HEK293 (cell line): ENCODE results near the gene ABRACL.

Experiments
- CTCF ChIA-PET: fragments of 350-600 bp; formaldehyde crosslinking; extraction: SDS; loops from one replicate; lab custom pipeline; 2021; ENCODE audit warnings: antibody characterized with exemption; lab: Yijun Ruan, JAX
- POLR2A ChIA-PET: fragments of 300-600 bp; formaldehyde crosslinking; extraction: SDS; loops from one replicate; lab custom pipeline; 2020; ENCODE audit warnings: antibody characterized with exemption, inconsistent platforms; lab: Yijun Ruan, JAX
- H3K27ac ChIP-seq: fragments of 200-500 bp; sonication (Bioruptor generic); 2 replicates; pipeline ENCODE4 v1.5.1; 2014; ENCODE audit warnings: low read depth, low read length, control low read depth, inconsistent platforms; ENCODE audit errors: extremely low read depth
- H3K36me3 ChIP-seq, 2 experiments: fragments of 200-500 bp in 1 of 2; sonication (Bioruptor generic) in 1 of 2; 1 replicate in 1 of 2; 2 replicates in 1 of 2; pipeline ENCODE4 v1.5.1; 2014 to 2017; ENCODE audit warnings: inconsistent platforms in 2 of 2, low read length in 2 of 2; ENCODE audit not compliant: control insufficient read depth in 2 of 2, insufficient read depth in 1 of 2
- H3K4me1 ChIP-seq: fragments of 200-500 bp; sonication (Bioruptor generic); 2 replicates; pipeline ENCODE4 v1.5.1; 2014; ENCODE audit warnings: mild to moderate bottlenecking, low read length, inconsistent platforms; ENCODE audit not compliant: control insufficient read depth, insufficient read depth
- H3K4me3 ChIP-seq: 2 replicates; pipeline ENCODE4 v1.5.1; 2011; ENCODE audit warnings: low read depth, mild to moderate bottlenecking, control low read depth, low read length, moderate library complexity
- H3K9me3 ChIP-seq: fragments of 200-500 bp; sonication (Bioruptor generic); 2 replicates; pipeline ENCODE4 v1.5.1; 2014; ENCODE audit warnings: low read depth, low read length, inconsistent platforms; ENCODE audit not compliant: control insufficient read depth, insufficient read depth
- GLI4 ChIP-seq: fragments of 450-650 bp; formaldehyde crosslinking; IDR thresholded peaks from 2 replicates; pipeline ENCODE4 v1.5.1; 2016; ENCODE audit warnings: missing biosample characterization, missing genetic modification characterization
- HOXD13 ChIP-seq: sonication (generic); formaldehyde crosslinking; IDR thresholded peaks from 2 replicates; pipeline ENCODE4 v1.8.0; 2022; ENCODE audit warnings: missing genetic modification reagents, borderline replicate concordance
- ZBTB20 ChIP-seq: fragments of 450-650 bp; formaldehyde crosslinking; IDR thresholded peaks from 2 replicates; pipeline ENCODE4 v1.5.1; 2016; ENCODE audit warnings: missing biosample characterization, missing genetic modification characterization
- ZNF121 ChIP-seq: fragments of 450-650 bp; formaldehyde crosslinking; IDR thresholded peaks from 2 replicates; pipeline ENCODE4 v1.5.1; 2016; ENCODE audit warnings: missing biosample characterization, missing genetic modification characterization
- ZNF133 ChIP-seq: fragments of 450-650 bp; formaldehyde crosslinking; IDR thresholded peaks from 2 replicates; pipeline ENCODE4 v1.5.1; 2016; ENCODE audit warnings: missing biosample characterization, missing genetic modification characterization
- ZNF169 ChIP-seq: fragments of 450-650 bp; formaldehyde crosslinking; IDR thresholded peaks from 2 replicates; pipeline ENCODE4 v1.5.1; 2016; ENCODE audit warnings: missing biosample characterization, missing genetic modification characterization
- ZNF239 ChIP-seq: fragments of 450-650 bp; formaldehyde crosslinking; IDR thresholded peaks from 2 replicates; pipeline ENCODE4 v1.5.1; 2016; ENCODE audit warnings: missing biosample characterization, missing genetic modification characterization
- ZNF311 ChIP-seq: fragments of 450-650 bp; formaldehyde crosslinking; IDR thresholded peaks from 2 replicates; pipeline ENCODE4 v1.5.1; 2017; ENCODE audit warnings: missing biosample characterization, missing genetic modification characterization, borderline replicate concordance
- ZNF335 ChIP-seq: fragments of 450-650 bp; formaldehyde crosslinking; conservative IDR thresholded peaks from 2 replicates; pipeline ENCODE4 v1.5.1; 2016; ENCODE audit warnings: missing biosample characterization, missing genetic modification characterization
- ZNF518A ChIP-seq: fragments of 450-650 bp; formaldehyde crosslinking; conservative IDR thresholded peaks from 2 replicates; pipeline ENCODE4 v1.5.1; 2016; ENCODE audit warnings: low read depth, missing biosample characterization, missing genetic modification characterization
- ZNF664 ChIP-seq: fragments of 450-650 bp; formaldehyde crosslinking; IDR thresholded peaks from 2 replicates; pipeline ENCODE4 v1.5.1; 2016; ENCODE audit warnings: missing biosample characterization, missing genetic modification characterization
- ZNF768 ChIP-seq: fragments of 450-650 bp; formaldehyde crosslinking; IDR thresholded peaks from 2 replicates; pipeline ENCODE4 v1.5.1; 2018; ENCODE audit warnings: missing biosample characterization, mild to moderate bottlenecking, missing genetic modification characterization
- ZSCAN4 ChIP-seq: fragments of 450-650 bp; formaldehyde crosslinking; IDR thresholded peaks from 2 replicates; pipeline ENCODE4 v1.5.1; 2017; ENCODE audit warnings: missing biosample characterization, missing genetic modification characterization
- ZXDB ChIP-seq: fragments of 450-650 bp; formaldehyde crosslinking; IDR thresholded peaks from 2 replicates; pipeline ENCODE4 v1.5.1; 2016; ENCODE audit warnings: missing biosample characterization, missing genetic modification characterization
- TF ChIP-seq, protein P1 (sequence below): fragments of 450-650 bp; formaldehyde crosslinking; IDR thresholded peaks from 2 replicates; pipeline ENCODE4 v1.5.1; 2016; ENCODE audit warnings: missing biosample characterization, missing genetic modification characterization
- TF ChIP-seq, protein P2 (sequence below): fragments of 450-650 bp; IDR thresholded peaks from 2 replicates; pipeline ENCODE4 v1.5.1; 2018; ENCODE audit warnings: missing biosample characterization, mild to moderate bottlenecking, missing genetic modification characterization
- TF ChIP-seq, protein P3 (sequence below): fragments of 450-650 bp; formaldehyde crosslinking; IDR thresholded peaks from 2 replicates; pipeline ENCODE4; 2016; ENCODE audit warnings: missing biosample characterization, missing genetic modification characterization
- TF ChIP-seq, protein P4 (sequence below): fragments of 450-650 bp; formaldehyde crosslinking; IDR thresholded peaks from 2 replicates; pipeline ENCODE4 v1.5.1; 2016; ENCODE audit warnings: missing biosample characterization, missing genetic modification characterization

The ABRACL gene

GRCh38 chr6:139066080-139066479, 37.5 kb downstream of the ABRACL start (continued):
- TF ChIP-seq ZXDB: no peak
- TF ChIP-seq, protein P1, sequence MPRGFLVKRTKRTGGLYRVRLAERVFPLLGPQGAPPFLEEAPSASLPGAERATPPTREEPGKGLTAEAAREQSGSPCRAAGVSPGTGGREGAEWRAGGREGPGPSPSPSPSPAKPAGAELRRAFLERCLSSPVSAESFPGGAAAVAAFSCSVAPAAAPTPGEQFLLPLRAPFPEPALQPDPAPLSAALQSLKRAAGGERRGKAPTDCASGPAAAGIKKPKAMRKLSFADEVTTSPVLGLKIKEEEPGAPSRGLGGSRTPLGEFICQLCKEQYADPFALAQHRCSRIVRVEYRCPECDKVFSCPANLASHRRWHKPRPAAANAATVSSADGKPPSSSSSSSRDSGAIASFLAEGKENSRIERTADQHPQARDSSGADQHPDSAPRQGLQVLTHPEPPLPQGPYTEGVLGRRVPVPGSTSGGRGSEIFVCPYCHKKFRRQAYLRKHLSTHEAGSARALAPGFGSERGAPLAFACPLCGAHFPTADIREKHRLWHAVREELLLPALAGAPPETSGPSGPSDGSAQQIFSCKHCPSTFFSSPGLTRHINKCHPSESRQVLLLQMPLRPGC (tag by site-specific recombination): no peak
- TF ChIP-seq ZNF664 (tag by site-specific recombination): no peak
- TF ChIP-seq ZNF121 (tag by site-specific recombination): no peak
- no peak for TF ChIP-seq ZNF169 (tag by site-specific recombination)

GRCh38 chr6:139068846-139069245, 40.3 kb downstream of the ABRACL start:
- H3K4me3 ChIP-seq: no peak overlapping the region
- H3K4me1 ChIP-seq: no peaks in the 10 kb centered on the region
- ChIA-PET POLR2A (no interaction called here), CTCF (no interaction called here)
- no peaks in the 10 kb centered on the region for H3K9me3 ChIP-seq
- H3K27ac ChIP-seq: no peak overlapping the region
- H3K36me3 ChIP-seq: no peaks in the 10 kb centered on the region
- TF ChIP-seq, protein P1 (tag by site-specific recombination): no peak
- TF ChIP-seq, protein P2, sequence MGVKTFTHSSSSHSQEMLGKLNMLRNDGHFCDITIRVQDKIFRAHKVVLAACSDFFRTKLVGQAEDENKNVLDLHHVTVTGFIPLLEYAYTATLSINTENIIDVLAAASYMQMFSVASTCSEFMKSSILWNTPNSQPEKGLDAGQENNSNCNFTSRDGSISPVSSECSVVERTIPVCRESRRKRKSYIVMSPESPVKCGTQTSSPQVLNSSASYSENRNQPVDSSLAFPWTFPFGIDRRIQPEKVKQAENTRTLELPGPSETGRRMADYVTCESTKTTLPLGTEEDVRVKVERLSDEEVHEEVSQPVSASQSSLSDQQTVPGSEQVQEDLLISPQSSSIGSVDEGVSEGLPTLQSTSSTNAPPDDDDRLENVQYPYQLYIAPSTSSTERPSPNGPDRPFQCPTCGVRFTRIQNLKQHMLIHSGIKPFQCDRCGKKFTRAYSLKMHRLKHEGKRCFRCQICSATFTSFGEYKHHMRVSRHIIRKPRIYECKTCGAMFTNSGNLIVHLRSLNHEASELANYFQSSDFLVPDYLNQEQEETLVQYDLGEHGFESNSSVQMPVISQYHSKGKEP (tag by site-specific recombination): no peak
- TF ChIP-seq ZNF239 (tag by site-specific recombination) (no peak), ZNF518A (tag by site-specific recombination) (no peak), ZNF335 (tag by site-specific recombination) (no peak), ZSCAN4 (tag by site-specific recombination) (no peak), HOXD13 (CRISPR knock-in tag) (no peak), GLI4 (tag by site-specific recombination) (no peak), ZNF133 (no peak), ZNF311 (no peak), ZBTB20 (no peak), ZNF768 (no peak)
- TF ChIP-seq, protein P3, sequence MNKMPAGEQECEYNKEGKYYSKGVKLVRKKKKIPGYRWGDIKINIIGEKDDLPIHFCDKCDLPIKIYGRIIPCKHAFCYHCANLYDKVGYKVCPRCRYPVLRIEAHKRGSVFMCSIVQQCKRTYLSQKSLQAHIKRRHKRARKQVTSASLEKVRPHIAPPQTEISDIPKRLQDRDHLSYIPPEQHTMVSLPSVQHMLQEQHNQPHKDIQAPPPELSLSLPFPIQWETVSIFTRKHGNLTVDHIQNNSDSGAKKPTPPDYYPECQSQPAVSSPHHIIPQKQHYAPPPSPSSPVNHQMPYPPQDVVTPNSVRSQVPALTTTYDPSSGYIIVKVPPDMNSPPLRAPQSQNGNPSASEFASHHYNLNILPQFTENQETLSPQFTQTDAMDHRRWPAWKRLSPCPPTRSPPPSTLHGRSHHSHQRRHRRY (tag by site-specific recombination): no peak
- TF ChIP-seq, protein P4, sequence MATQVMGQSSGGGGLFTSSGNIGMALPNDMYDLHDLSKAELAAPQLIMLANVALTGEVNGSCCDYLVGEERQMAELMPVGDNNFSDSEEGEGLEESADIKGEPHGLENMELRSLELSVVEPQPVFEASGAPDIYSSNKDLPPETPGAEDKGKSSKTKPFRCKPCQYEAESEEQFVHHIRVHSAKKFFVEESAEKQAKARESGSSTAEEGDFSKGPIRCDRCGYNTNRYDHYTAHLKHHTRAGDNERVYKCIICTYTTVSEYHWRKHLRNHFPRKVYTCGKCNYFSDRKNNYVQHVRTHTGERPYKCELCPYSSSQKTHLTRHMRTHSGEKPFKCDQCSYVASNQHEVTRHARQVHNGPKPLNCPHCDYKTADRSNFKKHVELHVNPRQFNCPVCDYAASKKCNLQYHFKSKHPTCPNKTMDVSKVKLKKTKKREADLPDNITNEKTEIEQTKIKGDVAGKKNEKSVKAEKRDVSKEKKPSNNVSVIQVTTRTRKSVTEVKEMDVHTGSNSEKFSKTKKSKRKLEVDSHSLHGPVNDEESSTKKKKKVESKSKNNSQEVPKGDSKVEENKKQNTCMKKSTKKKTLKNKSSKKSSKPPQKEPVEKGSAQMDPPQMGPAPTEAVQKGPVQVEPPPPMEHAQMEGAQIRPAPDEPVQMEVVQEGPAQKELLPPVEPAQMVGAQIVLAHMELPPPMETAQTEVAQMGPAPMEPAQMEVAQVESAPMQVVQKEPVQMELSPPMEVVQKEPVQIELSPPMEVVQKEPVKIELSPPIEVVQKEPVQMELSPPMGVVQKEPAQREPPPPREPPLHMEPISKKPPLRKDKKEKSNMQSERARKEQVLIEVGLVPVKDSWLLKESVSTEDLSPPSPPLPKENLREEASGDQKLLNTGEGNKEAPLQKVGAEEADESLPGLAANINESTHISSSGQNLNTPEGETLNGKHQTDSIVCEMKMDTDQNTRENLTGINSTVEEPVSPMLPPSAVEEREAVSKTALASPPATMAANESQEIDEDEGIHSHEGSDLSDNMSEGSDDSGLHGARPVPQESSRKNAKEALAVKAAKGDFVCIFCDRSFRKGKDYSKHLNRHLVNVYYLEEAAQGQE: no peak
- TF ChIP-seq, all 188 proteins: peak for 0
